K562 (cell line): Measurements from ENCODE around the gene MLYCD. TPM values are rescaled to one million over a fixed set of nuclear protein-coding genes. Genes with fewer than 3 reads are reported as not detected.

ENCODE experiments used
- EGR1 ChIP-seq: fragments of 450-650 bp; conservative IDR thresholded peaks from 2 replicates; pipeline ENCODE4 v1.6.1; 2017; ENCODE audit warnings: mild to moderate bottlenecking
- ETS1 ChIP-seq: conservative IDR thresholded peaks from 2 replicates; pipeline ENCODE4 v1.6.1; 2011; ENCODE audit warnings: low read depth, mild to moderate bottlenecking, low read length; ENCODE audit not compliant: control insufficient read depth
- GATAD2B ChIP-seq: fragments of 450-650 bp; IDR thresholded peaks from 2 replicates; pipeline ENCODE4 v1.6.1; 2017; ENCODE audit warnings: mild to moderate bottlenecking, borderline replicate concordance
- GTF2A2 ChIP-seq: IDR thresholded peaks from 2 replicates; pipeline ENCODE4 v1.6.1; 2016; ENCODE audit warnings: mild to moderate bottlenecking, missing genetic modification characterization, missing compliant biosample characterization
- ILK ChIP-seq: fragments of 450-650 bp; IDR thresholded peaks from 2 replicates; pipeline ENCODE4 v1.6.1; 2016; ENCODE audit warnings: missing genetic modification characterization, low read depth, mild to moderate bottlenecking, missing compliant biosample characterization, moderate library complexity, borderline replicate concordance
- JUN ChIP-seq, 2 experiments: sonication (generic) in 1 of 2; formaldehyde crosslinking in 1 of 2; IDR thresholded peaks; 2 replicates each; pipeline versions ENCODE4 v1.6.1 to v1.8.0; 2012 to 2022; ENCODE audit warnings: borderline replicate concordance in 2 of 2, mild to moderate bottlenecking in 2 of 2, improper control_type of control experiment in 1 of 2, low read depth in 1 of 2, low read length in 1 of 2, missing genetic modification reagents in 1 of 2
- JUNB ChIP-seq: fragments of 450-650 bp; formaldehyde crosslinking; conservative IDR thresholded peaks from 2 replicates; pipeline ENCODE4 v1.4.0; 2020; ENCODE audit warnings: mild to moderate bottlenecking
- RB1 ChIP-seq: fragments of 450-650 bp; IDR thresholded peaks from 2 replicates; pipeline ENCODE4 v1.6.1; 2017; ENCODE audit warnings: low read depth, mild to moderate bottlenecking
- VEZF1 ChIP-seq: fragments of 200-800 bp; sonication (Bioruptor generic); IDR thresholded peaks from 2 replicates; pipeline ENCODE4 v1.6.1; 2017; ENCODE audit warnings: missing genetic modification characterization, missing compliant biosample characterization
- YY1 ChIP-seq, 3 experiments: IDR thresholded peaks; 2 replicates each; pipeline ENCODE4 v1.6.1; 2011; ENCODE audit warnings: low read length in 2 of 3, mild to moderate bottlenecking in 2 of 3, moderate library complexity in 2 of 3, borderline replicate concordance in 1 of 3, control low read depth in 1 of 3, low read depth in 1 of 3; ENCODE audit not compliant: insufficient read depth in 3 of 3, insufficient replicate concordance in 2 of 3, control insufficient read depth in 1 of 3, insufficient read length in 1 of 3; ENCODE audit errors: extremely low read depth in 1 of 3
- ZNF592 ChIP-seq: fragments of 450-650 bp; IDR thresholded peaks from 2 replicates; pipeline ENCODE4 v1.6.1; 2017; ENCODE audit warnings: antibody characterized with exemption, mild to moderate bottlenecking
- ZNF609 ChIP-seq: sonication (generic); formaldehyde crosslinking; IDR thresholded peaks from 2 replicates; pipeline ENCODE4 v1.8.1; 2023; ENCODE audit warnings: missing genetic modification reagents, mild to moderate bottlenecking, borderline replicate concordance
- polyA plus RNA-seq, 8 experiments: library from polyadenylated mRNA; depleted of rRNA in 4 of 8; stranded (reverse) in 5 of 8; unstranded in 3 of 8; fragments of >200 nt; fragmentation: Nextera tagmentation in 2 of 8; fragmentation: Illumina TruSeq in 1 of 8; extraction: Ambion mirVana in 2 of 8; extraction: Trizol in 1 of 8; gene quantifications; 2 replicates each; pipeline versions ENCODE4 v1.2.1 to v1.2.3, GENCODE V29; 2011 to 2014; ENCODE audit warnings: inconsistent platforms in 1 of 8, missing spikeins in 1 of 8
- total RNA-seq, 7 experiments: library from RNA; depleted of rRNA in 6 of 7; stranded (reverse); fragments of >200 nt in 6 of 7; fragmentation: Illumina TruSeq in 2 of 7; extraction: Trizol in 2 of 7; gene quantifications; 2 replicates each; pipeline versions ENCODE4 v1.2.1 to v1.2.3, GENCODE V29; 2011 to 2021; ENCODE audit warnings: low replicate concordance in 1 of 7

Gene MLYCD
- total and polyA plus RNA-seq, 9 of the 15 experiments (the other 6 are each of a cell fraction or from before 2014, with no cell fraction given), result 0.15 to 2.0 (median 1.0) TPM

- no peak for TF ChIP-seq ZNF609 (CRISPR knock-in tag)
- TF ChIP-seq YY1 (IDR thresholded peaks at IDR 0.05; ENCODE audit: borderline replicate concordance in 1 of 3, control insufficient read depth in 1 of 3, extremely low read depth in 1 of 3, insufficient read depth in 3 of 3, insufficient read length in 1 of 3, insufficient replicate concordance in 2 of 3, low read depth in 1 of 3, low read length in 2 of 3), result peak in 1 of 3 experiments; percentile 43
- TF ChIP-seq GTF2A2, result no peak
- TF ChIP-seq ETS1, result 0 out of 2 replicates have a peak, but pooled peaks have one; percentile 57
- peak; percentile 35 for TF ChIP-seq EGR1
- TF ChIP-seq ZNF592, result peak; percentile 40; the same call in 1 of the 2 replicates
- TF ChIP-seq VEZF1, result peak; percentile 89
- TF ChIP-seq JUN (IDR thresholded peaks at IDR 0.05; ENCODE audit: borderline replicate concordance, low read depth, low read length), result no peak
- no peak for TF ChIP-seq JUN (CRISPR knock-in tag; IDR thresholded peaks at IDR 0.05; ENCODE audit: borderline replicate concordance)
- TF ChIP-seq ILK (tag), result no peak
- TF ChIP-seq JUNB, result no peak
- TF ChIP-seq RB1, result peak; percentile 77; the same call in 1 of the 2 replicates
- TF ChIP-seq GATAD2B, result peak; percentile 93
These were observed at the start of gene MLYCD (continued) for GRCh38 chr16:83898463-83899271.
